ENCODE results near the gene CXCR6. TPM values are rescaled to one million over a fixed set of nuclear protein-coding genes. Genes with fewer than 3 reads are reported as not detected.

The CXCR6 gene
- total RNA-seq, 1 donor from 2014 or later = not detected

DNA sequence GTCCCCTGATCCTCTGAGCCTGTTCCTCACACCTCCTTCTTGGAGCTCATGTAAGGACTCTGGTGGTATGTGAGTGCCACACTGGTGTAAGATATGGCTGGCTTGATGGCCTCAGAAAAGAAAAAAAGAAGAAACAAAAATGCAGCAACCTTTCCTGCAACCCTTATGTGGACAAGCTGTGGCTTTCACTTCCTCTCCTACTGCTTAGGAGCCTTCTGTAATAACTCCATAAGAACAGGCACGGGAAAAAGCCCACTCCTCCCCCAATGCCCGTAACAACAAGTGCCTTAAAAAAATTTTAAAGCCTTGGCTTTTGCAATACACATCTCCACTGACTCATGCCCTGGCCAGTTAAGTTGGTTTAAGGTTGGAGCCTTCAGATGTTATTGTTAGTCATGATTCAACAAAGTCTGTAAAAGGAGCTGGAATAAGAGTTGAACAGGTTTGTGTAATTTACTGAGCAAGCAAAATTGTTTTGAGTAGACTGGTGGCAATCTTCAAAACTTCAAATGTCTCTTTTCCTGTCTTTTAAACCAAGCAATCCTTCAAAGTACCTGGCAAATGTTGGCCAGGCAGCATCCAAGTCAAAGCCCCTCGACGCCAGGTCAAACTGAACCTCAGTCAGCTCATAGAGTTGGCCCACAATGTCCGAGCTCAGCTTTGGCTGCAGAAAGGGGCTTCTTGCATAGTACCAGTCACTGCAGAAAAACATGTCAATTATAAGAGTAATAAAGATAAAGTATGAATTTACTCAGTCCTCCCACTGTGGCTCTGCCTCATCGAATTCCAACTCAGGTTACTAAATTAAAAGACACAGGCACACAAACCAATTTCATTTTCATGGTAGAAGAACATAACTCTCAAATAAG lies 29.5 kb downstream of the CXCR6 start:
- TF ChIP-seq CTCF (IDR thresholded peaks at IDR 0.05; ENCODE audit: unreplicated experiment) = no peak
- no peak for DNase-seq (ENCODE audit: low spot score, unreplicated experiment)
- no peaks in the 10 kb centered on the region for H3K4me1 Mint-ChIP-seq (ENCODE audit: low read depth)
- H3K36me3 Mint-ChIP-seq (ENCODE audit: insufficient read depth) = peaks cover 20% of the 10 kb centered on the region
- H3K27me3 Mint-ChIP-seq = no peaks in the 10 kb centered on the region
- no peak overlapping the region for H3K4me3 Mint-ChIP-seq (ENCODE audit: low read depth)
- no peak overlapping the region for H3K27ac Mint-ChIP-seq
- H3K9me3 Mint-ChIP-seq (ENCODE audit: low read depth) = no peaks in the 10 kb centered on the region

DNA sequence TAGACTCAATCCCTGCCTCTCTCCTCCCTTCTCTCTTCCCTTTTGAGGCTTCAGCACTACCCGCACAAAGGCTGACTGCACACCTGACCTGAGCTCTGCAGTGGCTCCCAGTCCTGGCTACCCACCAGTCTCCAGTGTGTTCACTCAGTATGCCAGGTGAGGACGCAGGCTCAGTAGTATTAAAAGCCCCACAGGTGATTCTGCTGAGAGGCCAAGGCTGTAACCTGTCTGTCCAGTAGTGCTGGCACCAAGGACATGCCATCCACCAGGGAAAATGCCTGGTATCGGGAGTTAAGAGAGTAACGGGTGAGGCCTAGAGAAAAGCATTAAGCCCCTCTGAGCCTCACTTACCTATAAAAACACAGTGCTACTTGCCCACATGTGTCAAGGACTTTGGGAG lies 31.4 kb downstream of the CXCR6 start:
- TF ChIP-seq CTCF (IDR thresholded peaks at IDR 0.05; ENCODE audit: unreplicated experiment) = no peak
- Mint-ChIP-seq H3K36me3 (ENCODE audit: insufficient read depth) (peaks cover 24% of the 10 kb centered on the region), H3K27me3 (no peaks in the 10 kb centered on the region), H3K9me3 (ENCODE audit: low read depth) (no peaks in the 10 kb centered on the region), H3K27ac (no peak overlapping the region), H3K4me1 (ENCODE audit: low read depth) (no peaks in the 10 kb centered on the region), H3K4me3 (ENCODE audit: low read depth) (no peak overlapping the region)
- DNase-seq (ENCODE audit: low spot score, unreplicated experiment) = no peak

DNA sequence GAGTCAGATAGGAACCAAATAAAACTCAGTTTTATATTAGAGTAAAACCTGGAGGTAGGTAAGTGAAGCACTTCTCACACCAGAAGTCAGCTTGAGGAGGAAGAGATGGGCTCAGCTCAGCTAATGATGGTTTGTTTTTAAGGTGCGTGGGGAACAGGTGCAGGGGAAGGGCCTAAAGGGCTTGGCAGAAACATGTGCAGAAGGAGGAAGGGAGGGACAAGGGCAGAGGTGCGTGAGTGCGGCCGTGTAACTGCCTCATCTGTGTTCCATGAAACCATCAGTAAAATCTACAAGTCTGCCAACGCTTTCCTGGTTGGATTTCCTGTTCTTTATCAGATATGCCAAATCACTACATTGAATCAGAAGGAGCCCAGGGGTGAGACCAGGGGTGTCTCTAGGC lies 32.4 kb downstream of the CXCR6 start:
- no peaks in the 10 kb centered on the region for H3K27me3 Mint-ChIP-seq
- H3K36me3 Mint-ChIP-seq (ENCODE audit: insufficient read depth) = peaks cover 23% of the 10 kb centered on the region
- no peak for DNase-seq (ENCODE audit: low spot score, unreplicated experiment)
- no peak for TF ChIP-seq CTCF (IDR thresholded peaks at IDR 0.05; ENCODE audit: unreplicated experiment)
- H3K4me1 Mint-ChIP-seq (ENCODE audit: low read depth) = no peaks in the 10 kb centered on the region
- no peak overlapping the region for H3K4me3 Mint-ChIP-seq (ENCODE audit: low read depth)
- H3K9me3 Mint-ChIP-seq (ENCODE audit: low read depth) = no peaks in the 10 kb centered on the region
- no peak overlapping the region for H3K27ac Mint-ChIP-seq

GRCh38 chr3:45976191-45977091 lies 33.2 kb downstream of the CXCR6 start:
- Mint-ChIP-seq H3K27me3 (no peaks in the 10 kb centered on the region), H3K36me3 (ENCODE audit: insufficient read depth) (peaks cover 25% of the 10 kb centered on the region), H3K4me3 (ENCODE audit: low read depth) (no peak overlapping the region), H3K9me3 (ENCODE audit: low read depth) (no peaks in the 10 kb centered on the region), H3K4me1 (ENCODE audit: low read depth) (no peaks in the 10 kb centered on the region), H3K27ac (no peak overlapping the region)
- no peak for DNase-seq (ENCODE audit: low spot score, unreplicated experiment)
- no peak for TF ChIP-seq CTCF (IDR thresholded peaks at IDR 0.05; ENCODE audit: unreplicated experiment)

- Mint-ChIP-seq H3K9me3 (ENCODE audit: low read depth) (no peaks in the 10 kb centered on the region), H3K27ac (peak overlapping the region; percentile 47), H3K36me3 (ENCODE audit: insufficient read depth) (peaks cover 21% of the 10 kb centered on the region), H3K4me3 (ENCODE audit: low read depth) (no peak overlapping the region), H3K4me1 (ENCODE audit: low read depth) (no peaks in the 10 kb centered on the region), H3K27me3 (no peaks in the 10 kb centered on the region)
- no peak for DNase-seq (ENCODE audit: low spot score, unreplicated experiment)
- TF ChIP-seq CTCF (IDR thresholded peaks at IDR 0.05; ENCODE audit: unreplicated experiment) = no peak
Measured at GRCh38 chr3:45978006-45978761, 34.9 kb downstream of the CXCR6 start.
